GM19463 (cell line): Measurements from ENCODE around the gene MOV10L1.

Source experiments
- ATAC-seq: cut with Tn5 transposase; IDR thresholded peaks from one replicate; pipeline ENCODE4 v1.9.1; 2021; ENCODE audit warnings: mild to moderate bottlenecking, moderate library complexity; ENCODE audit not compliant: unreplicated experiment

Gene MOV10L1

DNA sequence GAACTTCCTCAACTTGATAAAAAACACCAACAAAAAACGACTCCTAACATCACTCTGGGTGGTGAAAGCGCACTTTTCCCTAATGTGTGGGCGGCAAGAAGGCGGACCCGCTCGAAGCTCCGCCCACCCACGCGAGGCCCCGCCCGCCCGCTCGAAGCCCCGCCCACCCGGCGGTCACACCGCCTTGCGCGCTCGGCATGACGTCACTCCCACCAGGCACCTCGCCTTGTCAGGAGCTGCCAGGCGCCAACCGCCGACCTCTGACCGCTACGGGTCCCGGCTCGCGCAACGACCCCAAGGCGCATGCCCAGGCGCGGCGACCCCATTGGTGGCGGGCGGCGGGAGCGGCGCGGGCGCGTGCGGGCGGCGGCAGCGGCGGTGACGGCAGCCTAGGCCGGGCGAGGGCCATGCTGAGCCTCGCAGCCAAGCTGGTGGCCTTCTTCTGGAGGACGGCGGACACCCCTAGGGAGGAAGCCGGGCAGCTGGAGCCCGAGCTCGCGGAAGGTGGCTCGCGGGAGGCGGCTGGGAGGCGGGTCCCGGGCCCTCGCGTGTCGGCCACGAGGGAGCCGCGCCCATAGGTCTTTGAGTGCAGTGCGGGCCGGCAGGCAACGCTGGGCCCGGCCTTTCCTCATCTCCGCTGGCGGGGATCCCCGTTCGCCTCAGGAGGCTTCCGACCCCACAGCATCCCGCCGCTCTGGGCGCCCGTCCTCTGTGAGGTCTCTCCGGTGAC, at the start of gene MOV10L1:
Gene MOV10L1, plus strand, starts transcription at position 325 of the 730 bp plus-strand sequence. Its CDS starts 83 bp downstream, at position 408.
- ATAC-seq: no peak

DNA sequence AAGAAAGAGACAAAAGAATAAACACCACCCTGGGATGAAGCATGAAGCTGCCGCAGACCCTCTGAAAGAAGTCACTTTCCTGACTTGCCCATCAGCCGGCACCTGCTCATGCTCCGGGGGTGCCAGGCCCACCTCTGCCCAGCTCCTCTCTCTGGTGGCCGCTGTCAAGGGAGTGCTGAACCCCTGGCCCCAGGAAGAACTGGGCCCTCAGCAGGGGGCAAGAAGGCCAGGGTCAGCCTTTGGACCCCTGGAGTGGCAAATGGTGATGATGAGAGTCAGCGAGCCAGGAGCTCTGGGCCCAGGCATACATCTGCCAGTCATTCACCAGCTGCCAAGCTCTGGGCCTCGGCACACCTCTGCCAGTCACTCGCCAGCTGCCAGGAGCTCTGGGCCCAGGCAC, 49.1 kb upstream of the MOV10L1 start:
- ATAC-seq: no peak

DNA sequence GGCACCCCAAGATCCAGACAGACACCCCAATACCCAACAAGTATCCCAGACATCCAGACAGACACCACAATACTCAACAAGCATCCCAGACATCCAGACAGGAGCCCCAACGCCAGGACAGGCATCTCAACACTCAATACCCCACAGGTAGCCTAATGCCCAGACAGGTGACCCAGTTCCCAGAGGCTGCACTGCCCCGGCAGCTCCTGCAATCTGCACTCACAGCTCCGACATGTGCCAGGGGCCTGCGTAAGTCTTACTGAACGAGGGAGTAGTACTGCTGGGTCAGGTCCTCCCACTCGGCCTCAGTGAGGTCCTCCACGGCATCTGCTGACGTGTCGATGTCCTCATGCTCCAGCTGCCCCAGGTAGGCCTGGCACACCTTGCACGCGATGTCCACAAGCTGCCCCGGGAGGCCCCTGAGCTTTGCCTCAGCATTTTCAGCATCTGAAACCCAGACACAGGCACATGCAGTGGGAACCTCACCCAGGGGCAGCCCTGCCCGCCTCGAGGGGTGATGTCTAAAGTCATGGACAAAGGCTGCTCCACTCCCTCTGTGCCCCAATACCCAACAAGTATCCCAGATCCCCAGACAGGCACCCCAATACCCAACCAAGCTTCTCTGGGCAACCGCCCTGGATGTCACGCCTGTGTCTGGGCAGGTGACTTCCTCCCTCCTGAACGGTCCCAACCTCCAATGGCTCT, 48.3 kb upstream of the MOV10L1 start:
- ATAC-seq: no peak

GRCh38 chr22:50044485-50045118, 45.2 kb upstream of the MOV10L1 start:
- ATAC-seq: no peak

- ATAC-seq: no peak
Observed at GRCh38 chr22:50045211-50046018, 44.4 kb upstream of the MOV10L1 start.

- ATAC-seq: no peak
Observed at GRCh38 chr22:50046019-50046415, 43.8 kb upstream of the MOV10L1 start.

DNA sequence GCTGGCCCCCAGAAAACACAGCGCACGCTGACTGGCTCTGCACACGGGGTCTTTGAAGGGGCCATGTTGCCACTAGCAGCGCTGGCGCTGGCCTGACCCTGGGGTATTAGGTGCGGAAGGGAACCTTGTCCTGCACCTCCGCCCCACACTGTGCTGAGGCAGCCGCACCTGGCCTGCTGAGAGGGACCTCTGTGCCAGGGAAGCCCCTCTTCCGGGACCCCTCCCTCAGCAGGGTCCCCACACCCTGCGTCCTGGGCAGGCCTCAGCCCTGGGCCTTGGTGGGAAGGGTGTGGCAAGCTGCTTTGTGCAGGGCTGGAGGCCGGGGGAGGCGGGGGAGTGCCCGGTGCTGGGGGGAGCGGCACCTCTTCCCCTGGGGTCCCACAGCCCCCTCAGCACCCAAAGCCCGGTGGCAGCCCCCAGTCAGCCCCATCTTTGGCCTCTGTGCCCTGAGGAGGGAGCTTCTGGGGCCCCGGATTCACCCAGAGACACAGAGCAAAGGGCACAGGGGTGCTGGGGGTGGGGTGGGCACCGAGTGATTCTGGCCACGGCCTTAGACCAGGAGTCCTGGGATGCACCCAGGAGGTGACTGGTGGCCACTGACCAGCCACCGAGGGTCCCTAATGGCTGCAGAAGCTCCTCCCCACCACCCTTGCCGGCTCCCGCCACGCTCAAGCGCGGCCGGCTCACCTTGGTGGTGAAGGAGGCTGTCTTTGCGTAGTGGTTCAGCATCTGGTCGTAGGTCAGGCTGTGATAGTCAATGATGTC, 43.1 kb upstream of the MOV10L1 start:
- ATAC-seq: no peak

DNA sequence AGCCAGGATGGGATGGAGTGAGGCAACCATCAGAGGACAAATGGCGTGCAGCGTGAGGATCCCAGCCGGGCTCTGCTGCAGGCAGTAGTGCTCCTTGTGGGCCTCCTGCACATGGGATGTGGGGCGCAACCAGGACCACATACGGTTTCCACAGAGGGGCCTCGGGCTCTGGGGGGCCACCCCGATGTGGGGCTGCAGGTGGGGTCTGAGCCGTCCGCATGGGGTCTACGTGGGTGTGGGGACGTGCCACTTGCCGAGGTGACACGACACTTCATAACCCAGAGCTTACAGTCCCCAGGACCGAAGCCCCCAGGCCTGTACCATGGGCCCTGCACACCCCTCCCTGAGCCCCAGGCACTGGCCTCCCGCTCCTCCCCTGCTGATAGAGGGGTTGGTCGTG, 42.5 kb upstream of the MOV10L1 start:
- ATAC-seq: no peak

DNA sequence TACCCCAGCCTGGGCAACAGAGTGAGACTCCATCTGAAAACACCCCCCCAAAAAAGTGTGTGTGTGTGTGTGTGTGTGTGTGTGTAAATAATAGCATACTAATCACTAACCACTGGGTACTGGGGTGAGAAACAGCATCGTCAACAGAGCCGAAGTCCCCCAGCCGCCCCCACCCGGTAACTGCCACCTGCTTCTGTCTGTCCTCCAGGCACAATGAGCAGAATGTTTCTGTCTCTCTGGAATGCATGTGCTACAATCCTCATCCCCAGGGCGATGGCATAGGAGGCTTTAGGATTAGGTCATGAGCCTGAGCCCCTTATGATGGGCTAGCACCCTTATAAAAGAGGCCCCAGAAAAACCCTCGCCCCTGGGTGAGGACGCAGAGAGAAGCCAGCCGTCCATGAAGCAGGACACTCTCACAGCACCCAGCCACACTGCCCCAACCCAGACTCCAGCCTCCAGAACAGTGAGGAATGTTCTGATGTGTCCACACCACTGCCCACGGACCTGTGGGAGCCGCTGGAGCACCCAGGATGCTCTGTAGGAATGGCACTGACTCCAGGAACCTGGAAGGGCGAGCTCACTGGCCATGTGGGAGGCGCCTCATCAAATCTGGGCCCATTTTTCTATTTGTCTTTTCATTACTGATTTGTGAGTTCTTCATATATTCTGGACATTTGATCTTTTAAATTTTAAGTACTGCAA, 41.6 kb upstream of the MOV10L1 start:
- ATAC-seq: no peak

DNA sequence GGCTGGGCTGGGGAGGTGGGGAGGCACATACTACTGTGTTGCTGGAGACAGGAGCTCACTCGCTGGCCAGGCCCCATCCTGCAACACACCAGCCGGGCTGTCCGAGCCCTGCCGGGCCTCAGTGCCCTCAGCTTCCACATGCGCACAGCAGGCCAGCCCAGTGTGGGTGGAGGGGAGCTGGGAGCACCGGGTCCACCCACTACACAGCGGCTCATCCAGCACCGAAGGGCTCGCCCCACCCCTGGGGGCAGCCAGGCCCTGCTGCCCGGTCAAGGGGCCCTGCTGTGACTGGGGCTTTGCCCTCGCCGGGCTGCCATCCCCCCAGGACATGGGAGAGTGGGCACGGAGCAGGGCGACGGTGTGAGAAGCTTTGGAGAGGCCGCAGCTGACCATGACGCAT, 41.0 kb upstream of the MOV10L1 start:
- ATAC-seq: no peak

DNA sequence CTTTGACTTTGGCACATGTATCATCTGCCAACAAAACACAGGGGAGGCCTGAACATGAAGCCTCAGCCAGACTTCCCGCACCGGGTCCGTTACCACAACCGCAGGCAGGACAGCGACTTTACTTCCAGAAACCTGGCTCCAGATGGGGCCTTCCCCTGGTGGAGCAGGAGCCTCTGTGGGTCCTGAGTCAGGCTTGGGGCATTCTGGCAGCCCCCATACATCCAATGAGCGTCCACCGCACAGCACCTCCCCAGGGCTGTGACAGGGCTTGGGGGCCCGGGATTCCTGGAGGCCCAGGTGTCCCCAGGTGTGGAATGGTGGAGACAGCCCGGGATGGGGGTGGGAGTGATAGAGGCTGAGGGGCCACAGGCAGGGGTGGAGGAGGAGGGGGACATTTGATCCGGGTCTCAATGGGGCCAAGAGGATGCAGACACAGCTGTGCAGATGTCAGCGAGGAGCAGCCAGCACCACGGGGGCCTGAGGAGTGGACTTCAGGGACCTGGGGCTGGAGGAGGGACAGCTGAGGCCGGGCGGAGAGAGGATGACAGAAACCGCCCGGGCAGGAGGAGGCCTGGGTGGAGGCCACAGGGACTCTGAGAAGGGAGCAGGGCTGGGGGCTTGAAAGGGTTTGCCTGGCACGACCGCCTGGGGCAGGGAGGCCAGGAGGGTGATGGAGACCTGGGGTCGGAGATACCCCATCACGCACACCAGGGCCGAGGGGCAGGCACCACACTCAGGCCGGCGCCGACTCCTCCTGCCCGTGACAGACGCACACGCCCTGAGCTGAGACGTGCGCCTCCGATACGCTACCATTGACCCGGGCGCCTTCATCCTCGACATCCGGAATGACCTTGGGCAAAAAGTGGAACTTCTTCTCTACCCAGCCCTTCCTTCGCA, 40.3 kb upstream of the MOV10L1 start:
- ATAC-seq: no peak

DNA sequence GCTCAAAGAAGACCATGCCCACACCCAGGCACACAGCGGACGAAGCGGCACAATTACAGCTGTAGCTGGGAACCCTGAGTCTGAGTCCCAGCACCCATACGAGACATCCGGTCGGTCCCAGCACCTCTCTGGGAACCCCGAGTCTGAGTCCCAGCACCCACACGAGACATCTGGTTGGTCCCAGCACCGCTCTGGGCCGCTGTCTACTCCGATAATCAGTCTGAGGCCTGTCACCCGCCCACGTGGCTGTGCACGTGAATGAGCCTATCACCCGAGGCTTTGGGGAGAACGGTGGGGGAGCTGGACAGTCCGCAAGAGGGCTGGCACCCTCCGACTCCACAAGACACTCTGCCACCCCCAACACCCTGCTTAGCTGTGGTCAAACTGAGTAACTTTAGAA, 37.9 kb upstream of the MOV10L1 start:
- ATAC-seq: no peak

GRCh38 chr22:50053861-50054260, 35.9 kb upstream of the MOV10L1 start:
- ATAC-seq: no peak

GRCh38 chr22:50056214-50056972, 33.4 kb upstream of the MOV10L1 start:
- ATAC-seq: no peak

- ATAC-seq: no peak
Observed at GRCh38 chr22:50057278-50058060, 32.3 kb upstream of the MOV10L1 start.

DNA sequence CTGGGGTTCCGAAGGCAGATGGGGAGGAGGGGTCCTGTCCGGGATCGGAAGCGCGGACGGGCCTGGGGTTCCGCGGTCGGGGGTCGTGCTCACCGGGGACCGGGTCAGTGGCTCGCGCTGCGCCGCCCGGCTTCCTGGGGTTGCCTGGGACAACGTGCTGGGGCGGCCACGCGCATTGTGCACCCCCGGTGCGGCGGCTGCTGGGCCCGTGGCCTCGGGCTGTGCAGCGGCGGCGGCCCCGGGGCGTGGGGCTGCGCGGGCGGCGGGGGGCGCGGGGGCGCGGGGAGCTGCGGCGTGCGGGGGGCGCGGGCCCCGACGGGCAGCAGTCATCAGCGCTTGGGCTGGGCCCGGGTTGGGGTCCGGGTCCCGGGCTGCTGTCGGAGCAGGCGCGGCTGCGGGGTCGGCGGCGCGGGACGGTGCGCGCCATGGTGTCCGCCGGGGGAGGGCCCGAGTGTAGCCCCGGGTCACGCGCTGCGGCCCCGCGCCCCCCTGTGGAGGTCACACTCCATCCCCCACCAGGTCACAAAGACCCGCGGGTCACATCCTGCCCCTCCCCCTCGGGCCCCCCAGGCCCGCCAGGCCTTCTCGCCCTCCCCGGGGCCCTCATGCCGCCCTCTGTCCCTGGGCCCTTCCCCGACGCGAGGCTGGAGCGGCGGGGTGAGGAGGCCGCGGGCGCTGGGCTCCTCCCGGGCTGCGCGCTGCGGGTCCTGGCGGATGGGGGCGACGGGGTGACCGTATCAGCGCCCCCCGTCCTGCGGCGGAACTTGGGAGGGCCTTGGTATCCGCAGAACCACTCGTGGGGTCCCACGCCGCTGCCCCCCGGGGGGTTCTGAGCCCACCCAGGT, 31.5 kb upstream of the MOV10L1 start, which contains the start of gene TTLL8:
Gene TTLL8, minus strand, starts transcription at position 238 of the 845 bp plus-strand sequence.
- ATAC-seq: no peak
